ENCODE data around the gene PIK3R3. TPM values are rescaled to one million over a fixed set of nuclear protein-coding genes. Genes with fewer than 3 reads are reported as not detected.
A peak's percentile ranks its signal among the peaks of the same experiment; 100 is the strongest.

The PIK3R3 gene
- total and polyA plus RNA-seq, 2 experiments from 2014 or later = 6.4 to 11.5 TPM

DNA sequence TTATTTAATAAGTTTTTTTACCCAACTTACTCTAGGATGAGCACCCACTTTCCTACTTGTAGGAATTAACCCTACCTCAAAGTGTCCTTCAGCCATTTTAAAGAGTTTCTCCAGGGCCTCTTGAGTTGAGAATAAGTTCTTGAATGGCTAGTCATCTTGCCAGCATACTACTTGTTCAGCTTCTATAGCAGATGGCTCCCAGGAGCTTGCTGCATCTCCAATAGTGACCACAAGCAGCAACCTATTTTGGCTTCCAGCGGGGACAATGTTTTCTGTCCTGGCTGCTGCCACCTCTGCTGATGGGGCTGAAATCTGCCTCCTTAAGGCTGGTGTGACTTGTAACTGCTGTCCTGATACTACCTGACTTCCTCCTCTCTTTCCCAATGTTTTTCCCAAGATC is 20.8 kb upstream of the PIK3R3 start:
- Histone ChIP-seq H3K4me3 (no peak overlapping the region), H3K9me3 (ENCODE audit: low read depth) (no peaks in the 10 kb centered on the region), H3K4me1 (ENCODE audit: low read depth) (no peaks in the 10 kb centered on the region), H3K27me3 (no peaks in the 10 kb centered on the region), H3K27ac (no peak overlapping the region), H3K36me3 (no peaks in the 10 kb centered on the region)
- DNase-seq (ENCODE audit: low read depth in 1 of 2, low spot score in 1 of 2) = no peak
- TF ChIP-seq, protein P1, sequence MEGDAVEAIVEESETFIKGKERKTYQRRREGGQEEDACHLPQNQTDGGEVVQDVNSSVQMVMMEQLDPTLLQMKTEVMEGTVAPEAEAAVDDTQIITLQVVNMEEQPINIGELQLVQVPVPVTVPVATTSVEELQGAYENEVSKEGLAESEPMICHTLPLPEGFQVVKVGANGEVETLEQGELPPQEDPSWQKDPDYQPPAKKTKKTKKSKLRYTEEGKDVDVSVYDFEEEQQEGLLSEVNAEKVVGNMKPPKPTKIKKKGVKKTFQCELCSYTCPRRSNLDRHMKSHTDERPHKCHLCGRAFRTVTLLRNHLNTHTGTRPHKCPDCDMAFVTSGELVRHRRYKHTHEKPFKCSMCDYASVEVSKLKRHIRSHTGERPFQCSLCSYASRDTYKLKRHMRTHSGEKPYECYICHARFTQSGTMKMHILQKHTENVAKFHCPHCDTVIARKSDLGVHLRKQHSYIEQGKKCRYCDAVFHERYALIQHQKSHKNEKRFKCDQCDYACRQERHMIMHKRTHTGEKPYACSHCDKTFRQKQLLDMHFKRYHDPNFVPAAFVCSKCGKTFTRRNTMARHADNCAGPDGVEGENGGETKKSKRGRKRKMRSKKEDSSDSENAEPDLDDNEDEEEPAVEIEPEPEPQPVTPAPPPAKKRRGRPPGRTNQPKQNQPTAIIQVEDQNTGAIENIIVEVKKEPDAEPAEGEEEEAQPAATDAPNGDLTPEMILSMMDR (IDR thresholded peaks at IDR 0.05; ENCODE audit: low read depth, low read length) = no peak

DNA sequence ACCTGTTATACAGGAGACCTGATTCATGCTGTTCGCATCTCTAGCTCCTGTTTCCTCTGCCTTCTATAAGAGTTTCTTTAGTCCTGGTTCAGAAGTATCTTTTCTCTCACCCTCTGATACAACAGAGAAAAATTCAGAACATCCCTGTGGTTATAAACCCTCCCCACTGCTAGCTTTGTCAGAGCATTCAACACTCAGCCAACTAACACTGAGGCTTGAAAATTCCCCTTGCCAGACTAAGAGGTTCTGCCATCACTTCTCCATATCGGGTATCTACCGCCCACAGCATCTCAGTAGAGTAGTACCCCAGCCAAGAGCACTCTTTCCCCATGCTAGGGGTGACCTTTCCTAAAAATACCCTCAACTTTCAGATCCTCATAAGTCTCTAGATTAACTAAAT is 19.6 kb upstream of the PIK3R3 start:
- peak in 1 of 2 donors; percentile 45 for DNase-seq (ENCODE audit: low read depth in 1 of 2, low spot score in 1 of 2)
- Histone ChIP-seq H3K4me1 (ENCODE audit: low read depth) (no peaks in the 10 kb centered on the region), H3K27me3 (no peaks in the 10 kb centered on the region), H3K36me3 (no peaks in the 10 kb centered on the region), H3K9me3 (ENCODE audit: low read depth) (no peaks in the 10 kb centered on the region), H3K27ac (no peak overlapping the region), H3K4me3 (no peak overlapping the region)
- TF ChIP-seq, protein P1 (IDR thresholded peaks at IDR 0.05; ENCODE audit: low read depth, low read length) = no peak

DNA sequence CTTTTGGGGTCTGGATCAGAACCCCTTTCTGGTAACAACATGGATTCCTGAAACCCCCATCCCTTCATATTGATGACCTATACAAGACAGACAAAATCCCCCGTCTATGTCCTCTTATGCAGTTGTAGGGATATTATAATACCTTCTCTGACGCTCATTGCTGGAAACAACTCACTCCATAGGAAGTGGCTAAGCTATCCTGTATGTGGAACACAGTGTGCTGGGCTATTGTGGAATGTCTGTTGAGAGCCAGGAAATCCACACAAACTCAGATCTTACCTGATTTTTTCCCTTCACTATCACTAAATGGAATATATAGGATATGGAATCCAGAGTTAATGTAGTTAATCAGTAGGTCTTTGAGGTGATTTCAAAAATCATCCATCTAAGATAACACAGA is 17.7 kb upstream of the PIK3R3 start:
- no peaks in the 10 kb centered on the region for H3K36me3 ChIP-seq
- DNase-seq (ENCODE audit: low read depth in 1 of 2, low spot score in 1 of 2) = no peak
- no peak overlapping the region for H3K4me3 ChIP-seq
- no peaks in the 10 kb centered on the region for H3K9me3 ChIP-seq (ENCODE audit: low read depth)
- no peaks in the 10 kb centered on the region for H3K4me1 ChIP-seq (ENCODE audit: low read depth)
- TF ChIP-seq, protein P1 (IDR thresholded peaks at IDR 0.05; ENCODE audit: low read depth, low read length) = no peak
- no peaks in the 10 kb centered on the region for H3K27me3 ChIP-seq
- no peak overlapping the region for H3K27ac ChIP-seq

DNA sequence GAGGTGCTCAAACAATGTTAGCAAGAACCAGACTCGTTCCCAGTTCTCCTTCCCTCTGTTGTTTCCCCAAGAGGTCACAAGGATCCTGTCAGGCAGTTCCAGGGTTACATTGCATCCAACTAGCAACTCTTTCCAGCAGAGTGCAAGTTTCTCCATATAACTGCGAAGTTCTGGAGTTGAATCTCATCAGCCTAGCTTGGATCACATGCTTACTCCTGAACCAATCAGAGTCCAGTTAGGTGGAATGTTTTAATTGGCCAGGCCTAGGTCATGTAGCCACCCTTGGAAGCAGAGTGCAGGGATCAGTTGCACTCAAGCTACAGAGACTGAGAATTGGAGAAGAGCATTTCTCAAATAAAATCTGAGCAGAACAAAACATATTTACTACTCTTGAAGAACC is 15.9 kb upstream of the PIK3R3 start:
- Histone ChIP-seq H3K27me3 (no peaks in the 10 kb centered on the region), H3K4me3 (no peak overlapping the region), H3K27ac (no peak overlapping the region), H3K36me3 (no peaks in the 10 kb centered on the region), H3K4me1 (ENCODE audit: low read depth) (no peaks in the 10 kb centered on the region), H3K9me3 (ENCODE audit: low read depth) (no peaks in the 10 kb centered on the region)
- TF ChIP-seq, protein P1 (IDR thresholded peaks at IDR 0.05; ENCODE audit: low read depth, low read length) = no peak
- no peak for DNase-seq (ENCODE audit: low read depth in 1 of 2, low spot score in 1 of 2)

DNA sequence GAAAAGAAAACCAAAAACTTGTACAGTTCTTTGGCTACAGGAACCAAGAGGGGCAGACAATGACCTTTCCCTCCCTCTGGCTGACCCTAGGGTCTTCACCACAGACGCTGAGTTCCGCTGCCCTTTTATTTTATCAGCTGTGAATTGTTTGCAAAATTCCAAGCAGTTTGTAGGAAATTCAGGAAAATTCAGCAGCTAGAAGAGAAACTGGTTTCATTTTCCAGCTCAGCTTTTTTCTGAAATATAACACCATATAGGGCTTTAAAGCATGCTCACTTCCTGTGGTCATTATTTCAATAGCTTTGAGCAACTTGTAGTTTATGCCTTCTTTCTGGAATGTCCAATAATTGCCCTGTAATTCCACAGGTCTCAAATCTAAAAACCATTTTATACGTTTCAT is 5.5 kb upstream of the PIK3R3 start:
- no peak overlapping the region for H3K4me3 ChIP-seq
- TF ChIP-seq, protein P1 (IDR thresholded peaks at IDR 0.05; ENCODE audit: low read depth, low read length) = no peak
- H3K36me3 ChIP-seq = no peaks in the 10 kb centered on the region
- H3K4me1 ChIP-seq (ENCODE audit: low read depth) = peaks cover 11% of the 10 kb centered on the region
- no peaks in the 10 kb centered on the region for H3K9me3 ChIP-seq (ENCODE audit: low read depth)
- DNase-seq (ENCODE audit: low read depth in 1 of 2, low spot score in 1 of 2) = peak in 1 of 2 donors; percentile 65
- H3K27ac ChIP-seq = no peak overlapping the region
- no peaks in the 10 kb centered on the region for H3K27me3 ChIP-seq

DNA sequence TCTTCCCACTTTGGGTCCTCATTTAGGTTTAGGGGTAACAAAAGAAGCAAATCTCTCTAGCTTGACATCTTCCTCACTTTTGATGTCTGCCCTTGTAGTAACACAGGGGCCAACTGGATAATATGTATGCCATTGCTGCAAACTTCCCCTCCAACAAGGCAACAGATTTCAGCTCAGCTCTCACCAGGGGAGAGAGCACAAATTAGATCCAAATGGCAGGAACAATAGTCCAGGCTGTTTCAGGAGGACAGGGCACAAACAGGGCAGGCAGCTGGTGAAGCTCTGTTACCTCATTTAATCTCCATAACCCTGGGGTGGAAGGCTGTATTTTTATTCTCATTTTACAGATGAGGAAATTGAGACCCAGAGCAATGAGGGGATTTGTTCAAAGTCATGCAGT is 4.3 kb upstream of the PIK3R3 start:
- H3K4me3 ChIP-seq = no peak overlapping the region
- H3K4me1 ChIP-seq (ENCODE audit: low read depth) = peaks cover 11% of the 10 kb centered on the region
- H3K36me3 ChIP-seq = no peaks in the 10 kb centered on the region
- TF ChIP-seq, protein P1 (IDR thresholded peaks at IDR 0.05; ENCODE audit: low read depth, low read length) = no peak
- H3K9me3 ChIP-seq (ENCODE audit: low read depth) = no peaks in the 10 kb centered on the region
- no peak for DNase-seq (ENCODE audit: low read depth in 1 of 2, low spot score in 1 of 2)
- H3K27ac ChIP-seq = no peak overlapping the region
- H3K27me3 ChIP-seq = no peaks in the 10 kb centered on the region

All from cardiac muscle cell (in vitro differentiated cells and primary cell).